ENCODE data around the gene PCGF5.
A peak's percentile ranks its signal among the peaks of the same experiment; 100 is the strongest.

- TF ChIP-seq CTCF (IDR thresholded peaks at IDR 0.05) (peak; percentile 18 to 54 (median 36)), POLR2A (IDR thresholded peaks at IDR 0.05) (peak in 1 of 2 donors; percentile 79)
Measured at GRCh38 chr10:91220194-91220953, at the start of gene PCGF5.

Measured in heart left ventricle (tissue), 13 donors.